GM21737 (cell line): ENCODE results near the gene RPS17.
"Not testable (repeated sequence)": the region's sequence is repeated elsewhere in the genome, so short reads cannot be mapped to it uniquely, and the experiment has no call there.

Experiments
- ATAC-seq: cut with Tn5 transposase; IDR thresholded peaks from one replicate; pipeline ENCODE4 v1.9.1; 2021; ENCODE audit warnings: mild to moderate bottlenecking, moderate library complexity; ENCODE audit not compliant: unreplicated experiment

The RPS17 gene

GRCh38 chr15:82548700-82549099 lies 8.4 kb upstream of the RPS17 start:
- no peak for ATAC-seq

DNA sequence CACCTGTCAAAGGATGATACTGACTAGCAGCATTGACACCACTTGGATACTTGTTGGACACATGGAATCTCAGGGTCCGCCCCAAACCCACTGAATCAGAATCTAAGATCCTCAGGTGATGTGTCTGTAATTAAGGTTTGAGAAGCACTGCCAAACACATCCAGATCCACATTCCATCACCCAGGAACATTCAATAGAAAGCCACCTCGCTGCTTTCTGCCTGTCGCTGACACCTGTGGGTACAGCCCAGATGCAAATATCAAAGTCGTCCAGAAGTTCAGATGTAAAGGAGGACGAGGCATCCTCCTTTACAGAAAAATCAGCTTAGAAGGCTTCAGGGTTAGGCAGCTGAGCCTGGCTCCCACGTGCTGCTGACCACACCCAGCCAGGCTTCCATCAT lies 5.2 kb upstream of the RPS17 start:
- no peak for ATAC-seq

DNA sequence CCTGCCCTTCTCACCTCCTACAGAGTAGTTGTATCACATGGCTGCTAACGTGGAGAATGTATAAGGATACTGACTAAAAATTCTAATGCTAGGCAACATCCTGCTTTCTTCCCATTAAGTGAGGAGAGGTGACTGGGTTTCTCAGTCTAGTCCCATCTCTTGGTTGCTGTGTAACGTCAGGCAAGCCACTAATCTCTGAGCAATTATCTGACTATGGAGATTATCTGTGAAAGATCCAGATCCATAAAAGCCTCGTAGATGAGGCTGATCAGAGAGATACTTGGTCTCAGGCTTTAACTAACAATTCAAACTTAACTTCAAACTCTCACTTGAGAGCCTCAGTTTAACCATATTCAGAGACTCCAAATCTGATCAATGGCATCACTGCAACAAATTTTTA lies 4.7 kb upstream of the RPS17 start:
- ATAC-seq: no peak

DNA sequence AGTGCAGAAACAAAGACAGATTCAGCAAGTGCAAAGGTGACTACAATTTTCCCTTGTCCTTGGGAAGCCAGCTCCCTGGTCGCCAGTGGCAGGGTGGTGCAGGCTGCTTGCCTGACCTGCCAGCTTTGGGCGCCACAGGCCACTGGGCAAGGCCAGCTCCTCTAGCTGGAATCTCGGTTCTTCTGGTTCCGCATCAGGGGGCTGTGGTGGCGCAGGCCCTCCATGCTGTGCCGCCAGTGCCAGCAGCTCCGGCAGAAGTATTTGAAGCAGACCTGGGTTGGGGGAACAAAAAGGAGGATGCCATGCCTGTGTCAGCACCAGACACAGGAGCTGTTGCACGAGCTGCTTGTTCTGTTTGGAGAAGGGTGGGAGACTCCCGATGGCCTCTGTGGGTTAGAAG lies 4.2 kb upstream of the RPS17 start:
- ATAC-seq: no peak

GRCh38 chr15:82543160-82543559 lies 2.9 kb upstream of the RPS17 start:
- ATAC-seq: no peak

- ATAC-seq: no peak
Observed at GRCh38 chr15:82540984-82541431, 751 bp upstream of the RPS17 start.

DNA sequence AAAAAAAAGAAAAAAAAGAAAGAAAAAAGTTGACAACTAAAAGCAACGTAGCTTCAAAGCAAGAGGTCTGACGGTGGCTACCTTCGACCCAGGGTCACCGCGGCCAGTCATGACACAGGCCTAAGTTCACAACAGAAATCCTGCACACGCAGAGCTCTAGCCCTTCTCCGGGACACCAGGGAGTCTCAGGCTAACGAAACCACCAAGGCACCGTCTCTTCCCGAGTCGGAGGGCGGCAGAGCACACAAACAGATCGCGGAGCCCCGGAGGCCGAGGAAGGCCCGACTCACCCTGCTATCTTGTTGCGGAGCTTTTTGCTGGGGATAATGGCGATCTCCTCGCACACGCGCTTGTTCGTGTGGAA lies 584 bp downstream of the RPS17 start:
- no peak for ATAC-seq

DNA sequence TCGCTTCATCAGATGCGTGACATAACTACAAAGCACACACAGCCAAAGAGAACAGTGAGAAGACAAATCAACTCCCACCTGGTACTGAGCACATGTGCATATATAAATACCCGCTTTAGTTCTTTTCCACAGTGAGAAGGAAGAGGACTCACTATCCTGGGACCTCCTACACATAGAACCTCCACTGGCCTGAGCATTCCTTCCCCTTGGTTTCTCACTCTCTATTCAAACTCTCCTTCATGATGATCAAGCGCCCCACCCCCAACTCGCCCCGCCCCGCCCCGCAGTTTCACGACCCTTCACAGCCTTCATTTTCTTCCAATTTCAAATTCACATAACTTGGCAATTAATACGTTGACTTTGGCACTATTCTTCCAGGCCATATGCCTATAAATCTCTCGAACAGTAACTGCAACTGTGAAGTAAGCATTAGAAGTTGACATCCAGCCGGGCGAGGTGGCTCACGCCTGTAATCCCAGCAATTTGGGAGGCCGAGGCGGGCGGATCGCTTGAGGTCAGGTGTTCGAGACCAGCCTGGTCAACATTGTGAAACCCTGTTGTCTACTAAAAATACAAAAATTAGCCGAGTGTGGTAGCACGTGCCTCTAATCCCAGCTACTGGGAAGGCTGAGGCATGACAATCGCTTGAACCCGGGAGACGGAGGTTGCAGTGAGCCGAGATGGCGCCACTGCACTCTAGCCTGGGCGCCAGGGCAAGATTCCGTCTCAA lies 1.1 kb downstream of the RPS17 start:
- no peak for ATAC-seq

GRCh38 chr15:82537351-82537908 lies 2.8 kb downstream of the RPS17 start:
- ATAC-seq: no peak

DNA sequence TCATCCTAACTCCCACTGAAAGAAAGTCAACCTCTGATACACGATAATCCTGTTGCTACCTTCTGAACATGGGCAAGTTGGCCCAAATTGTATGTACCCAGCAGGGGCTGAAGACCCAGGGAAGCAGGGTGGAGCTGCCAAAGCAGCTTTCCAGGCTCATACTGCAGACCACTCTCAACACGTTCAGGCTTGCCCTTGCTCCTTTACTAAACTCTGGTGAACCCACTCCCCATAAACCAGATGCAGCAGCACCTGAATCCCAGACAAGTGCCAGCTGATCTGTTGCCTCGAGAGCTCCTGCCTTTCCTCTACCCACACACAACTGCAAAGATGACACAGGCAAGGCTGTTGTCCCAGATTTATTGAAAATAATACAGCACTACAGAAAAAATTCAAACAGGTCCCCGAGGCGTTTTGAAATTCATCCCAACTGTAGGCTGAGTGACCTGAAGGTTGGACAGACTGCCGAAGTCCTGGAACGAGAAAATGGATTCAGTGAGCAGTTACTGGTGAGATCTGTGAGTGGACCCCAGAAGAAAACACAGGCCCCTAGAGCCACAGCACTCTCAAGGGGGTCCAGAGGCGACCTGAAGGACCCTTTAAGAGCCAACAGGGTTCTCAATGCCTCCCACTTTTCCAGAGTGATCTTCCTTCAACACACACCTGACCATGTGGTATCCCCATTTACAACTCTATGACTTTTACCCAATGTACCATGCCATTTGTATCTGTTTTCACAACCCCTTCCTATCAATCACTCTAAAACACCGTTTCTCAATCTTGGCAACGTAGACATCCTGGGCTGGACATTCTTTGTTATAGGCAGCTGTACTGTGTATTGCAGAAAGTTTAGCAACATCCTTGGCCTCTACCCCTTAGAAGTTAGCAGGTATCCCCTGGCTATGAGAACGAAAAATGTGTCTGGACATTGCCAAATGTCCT lies 3.6 kb downstream of the RPS17 start:
- no peak for ATAC-seq

DNA sequence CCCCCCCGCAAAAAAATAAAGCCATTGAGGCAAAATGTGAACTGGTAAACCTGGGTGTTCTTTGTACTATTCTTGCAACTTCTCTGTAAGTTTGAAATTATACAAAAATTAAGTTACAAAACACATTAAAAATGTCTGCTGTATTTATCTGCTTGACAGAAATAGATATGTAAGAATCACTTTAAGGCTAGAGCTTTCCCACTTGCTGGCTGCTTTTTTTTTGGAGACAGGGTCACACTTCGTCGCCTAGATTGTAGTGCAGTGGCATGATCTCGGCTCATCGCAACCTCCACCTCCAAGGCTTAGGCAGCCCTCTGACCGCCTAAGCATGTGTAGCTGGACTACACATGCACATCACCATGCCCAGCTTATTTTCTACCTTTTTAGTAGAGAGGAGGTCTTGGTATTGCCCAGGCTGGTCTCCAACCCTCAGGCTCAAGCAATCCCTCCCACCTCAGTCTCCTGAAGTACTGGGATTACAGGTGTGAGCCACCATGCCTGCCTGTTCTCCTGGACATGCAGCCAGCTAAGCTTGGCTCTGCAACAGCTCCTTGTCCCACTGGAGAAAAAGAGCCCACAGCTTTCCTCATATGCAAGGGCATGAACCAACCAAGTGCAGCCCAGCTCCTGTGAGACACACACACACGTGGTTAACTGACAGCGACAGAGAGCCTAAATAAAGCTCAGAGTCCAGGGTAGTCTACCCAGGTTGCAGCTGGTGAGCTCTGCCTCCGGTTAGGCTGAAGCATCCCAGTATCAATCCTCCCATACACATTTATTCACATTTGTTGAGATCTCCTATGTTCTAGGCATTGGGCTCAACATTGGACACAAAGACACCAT lies 4.5 kb downstream of the RPS17 start:
- ATAC-seq: no peak

DNA sequence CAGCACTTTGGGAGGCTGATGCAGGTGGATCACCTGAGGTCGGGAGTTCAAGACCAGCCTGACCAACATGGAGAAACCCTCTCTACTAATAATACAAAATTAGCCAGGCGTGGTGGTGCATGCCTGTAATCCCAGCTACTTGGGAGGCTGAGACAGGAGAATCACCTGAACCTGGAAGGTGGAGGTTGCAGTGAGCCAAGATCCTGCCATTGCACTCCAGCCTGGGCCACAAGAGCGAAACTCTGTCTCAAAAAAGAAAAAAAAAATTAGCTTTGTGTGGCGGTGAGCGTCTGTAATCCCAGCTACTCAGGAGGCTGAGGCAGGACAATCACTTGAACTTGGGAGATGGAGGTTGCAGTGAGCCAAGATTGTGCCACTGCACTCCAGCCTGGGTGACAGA lies 5.1 kb downstream of the RPS17 start:
- ATAC-seq: not testable (repeated sequence)

DNA sequence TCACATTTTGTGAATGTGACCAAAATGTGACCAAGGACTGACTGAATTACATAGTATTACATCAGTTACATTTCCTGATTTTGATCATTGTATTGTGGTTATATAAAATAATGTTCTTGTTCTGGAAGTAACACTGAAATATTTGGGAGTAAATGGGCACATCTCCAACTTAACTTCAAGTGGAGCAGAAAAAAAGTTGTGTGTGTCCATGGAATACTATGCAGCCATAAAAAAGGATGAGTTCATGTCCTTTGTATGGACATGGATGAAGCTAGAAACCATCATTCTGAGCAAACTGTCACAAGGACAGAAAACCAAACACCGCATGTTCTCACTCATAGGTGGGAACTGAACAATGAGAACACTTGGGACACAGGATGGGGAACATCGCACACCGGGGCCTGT lies 5.8 kb downstream of the RPS17 start:
- ATAC-seq: not testable (repeated sequence)

DNA sequence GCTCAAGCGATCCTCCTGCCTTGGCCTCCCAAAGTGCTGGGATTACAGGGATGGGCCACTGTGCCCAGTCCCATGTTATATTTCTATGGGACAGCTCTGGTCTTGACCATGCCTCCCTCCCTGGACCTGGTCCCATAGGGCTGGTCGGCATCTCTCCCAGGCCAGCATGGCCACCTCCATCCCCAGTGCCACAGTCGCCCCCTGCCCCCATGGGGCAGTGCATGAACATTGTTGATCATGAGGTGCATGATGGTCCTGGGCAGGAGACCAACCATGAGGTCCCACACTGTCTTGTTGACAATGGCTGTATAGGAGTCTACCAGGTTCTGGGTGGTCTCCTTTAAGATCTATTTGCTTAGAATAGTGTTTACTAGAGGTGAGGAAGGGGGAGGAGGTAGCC lies 6.5 kb downstream of the RPS17 start:
- no peak for ATAC-seq

GRCh38 chr15:82532991-82533481 lies 7.2 kb downstream of the RPS17 start:
- ATAC-seq: no peak

- ATAC-seq: no peak
Observed at GRCh38 chr15:82532383-82532990, 7.8 kb downstream of the RPS17 start.

GRCh38 chr15:82531496-82532382 lies 8.5 kb downstream of the RPS17 start:
- ATAC-seq: no peak

DNA sequence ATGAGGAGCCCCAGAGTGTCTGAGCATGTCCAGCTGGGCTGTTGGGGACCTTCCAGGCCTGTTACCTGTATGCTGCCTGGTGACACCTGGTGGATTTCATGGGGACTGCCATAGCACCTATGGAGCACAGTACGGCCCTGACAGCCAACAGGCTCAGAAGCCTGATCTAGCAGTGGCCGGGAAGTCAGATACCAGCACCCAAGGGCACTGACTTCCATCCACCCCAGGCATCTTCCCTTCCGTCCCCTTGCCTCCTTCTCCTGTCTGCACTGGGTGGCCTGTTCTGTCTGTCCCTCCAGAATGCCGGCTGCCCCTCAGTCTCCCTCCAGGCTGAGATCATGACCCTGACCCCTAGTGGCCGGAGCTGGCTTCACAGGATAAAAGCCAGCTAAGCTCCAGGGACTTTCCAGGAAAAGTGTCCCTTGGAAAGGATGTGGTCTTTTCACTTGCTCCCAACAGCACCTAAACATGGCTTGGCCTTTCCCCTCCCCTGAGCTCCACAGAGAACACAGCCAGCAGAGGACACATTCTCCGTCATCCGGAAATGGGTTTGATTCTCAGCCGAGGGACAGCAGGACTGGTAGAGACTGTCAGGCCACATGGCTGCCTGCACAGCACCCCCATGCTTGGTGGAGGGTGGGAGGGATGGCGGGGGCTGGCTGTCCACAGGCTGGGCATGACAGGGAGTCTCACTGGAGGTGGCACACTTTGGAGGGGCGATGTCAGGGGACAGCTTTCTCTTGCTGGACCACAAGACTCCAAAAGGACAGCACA lies 9.5 kb downstream of the RPS17 start:
- ATAC-seq: peak; percentile 89

- ATAC-seq: no peak
Observed at GRCh38 chr15:82530006-82530405, 10.3 kb downstream of the RPS17 start.
